Thyroid gland (tissue), 4 donors: ENCODE results near the gene RPS14. TPM values are rescaled to one million over a fixed set of nuclear protein-coding genes. Genes with fewer than 3 reads are reported as not detected.

Source experiments
- DNase-seq, 2 donors: peaks; one replicate each; pipeline ENCODE4 v3.0.0-alpha.2; 2019
- H3K27ac ChIP-seq, 3 donors: fragments of 200-600 bp; sonication (generic); 1 replicate in 2 of 3; 2 replicates in 1 of 3; pipeline ENCODE4 v1.5.1; 2016 to 2019; ENCODE audit warnings: mild to moderate bottlenecking in 1 of 3, moderate library complexity in 1 of 3
- H3K27me3 ChIP-seq: fragments of 200-600 bp; sonication (generic); one replicate; pipeline ENCODE4 v1.5.1; 2019
- H3K36me3 ChIP-seq, 2 donors: fragments of 200-600 bp; sonication (generic); one replicate each; pipeline ENCODE4 v1.5.1; 2016 to 2019
- H3K4me1 ChIP-seq, 2 donors: fragments of 200-600 bp; sonication (generic); one replicate each; pipeline ENCODE4 v1.5.1; 2017 to 2019
- H3K4me3 ChIP-seq, 3 donors: fragments of 200-600 bp; sonication (generic); replicated peaks in 1 of 3; 1 replicate in 2 of 3; 2 replicates in 1 of 3; pipeline ENCODE4 v1.5.1; 2016; ENCODE audit warnings: mild to moderate bottlenecking in 1 of 3
- H3K9me3 ChIP-seq: fragments of 200-600 bp; sonication (generic); one replicate; pipeline ENCODE4 v1.5.1; 2017
- POLR2A ChIP-seq, 2 donors: fragments of 450-650 bp; IDR thresholded peaks; one replicate each; pipeline ENCODE4 v1.6.1; 2017; ENCODE audit warnings: antibody characterized with exemption in 2 of 2, mild to moderate bottlenecking in 2 of 2, moderate library complexity in 1 of 2
- WGBS, 2 donors: methylation state at CpG; one replicate each; pipeline ENCODE4 v1.1.5; 2017; 5-methylcytosine and 5-hydroxymethylcytosine counted together
- intact Hi-C: fragments of 100-400 bp; cut with DNase I; formaldehyde crosslinking; loops from one replicate; pipeline ENCODE4 v1.15.1; 2023
- total RNA-seq, 4 donors: library from RNA; depleted of rRNA; stranded (reverse); fragments of >200 nt; gene quantifications; one replicate each; pipeline ENCODE4 v1.2.3, GENCODE V29; 2016
- TF ChIP-seq, protein P1 (sequence below), 6 experiments: fragments of 200-600 bp in 3 of 6; fragments of 450-650 bp in 3 of 6; sonication (generic) in 3 of 6; IDR thresholded peaks; one replicate each; pipeline ENCODE4 v1.5.1; 2016 to 2019; ENCODE audit warnings: antibody characterized with exemption in 6 of 6, mild to moderate bottlenecking in 2 of 6, inconsistent platforms in 1 of 6, moderate library complexity in 1 of 6

The RPS14 gene
- total RNA-seq, 4 donors from 2014 or later, result 2,017 to 5,540 (median 2,786) TPM

DNA sequence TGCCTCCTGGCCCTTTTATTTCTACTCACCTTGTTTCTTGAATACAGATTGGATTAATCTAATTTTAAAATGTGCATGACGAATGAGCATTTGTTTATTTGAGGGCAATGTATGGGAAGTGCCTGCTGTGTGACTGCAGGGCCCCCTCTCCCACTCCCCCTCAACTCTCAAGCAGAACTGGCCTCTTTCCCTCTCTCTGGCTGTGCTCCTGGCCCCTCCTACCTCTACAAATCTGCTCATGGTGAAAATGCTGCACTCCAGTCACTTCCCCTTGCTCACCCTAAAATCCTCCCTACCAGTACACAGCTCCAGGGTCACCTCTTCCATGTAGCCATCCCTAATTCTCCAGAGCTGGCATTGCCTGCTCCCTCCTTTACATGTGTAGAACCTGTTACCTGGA, 41.2 kb upstream of the RPS14 start:
- Histone ChIP-seq H3K36me3 (no peaks in the 10 kb centered on the region), H3K4me3 (no peak overlapping the region), H3K4me1 (peaks cover 56 to 60% of the 10 kb centered on the region in 2 donors), H3K27me3 (no peaks in the 10 kb centered on the region), H3K9me3 (no peaks in the 10 kb centered on the region), H3K27ac (peak overlapping the region; percentile 92 to 96 (median 95))
- TF ChIP-seq, protein P1, sequence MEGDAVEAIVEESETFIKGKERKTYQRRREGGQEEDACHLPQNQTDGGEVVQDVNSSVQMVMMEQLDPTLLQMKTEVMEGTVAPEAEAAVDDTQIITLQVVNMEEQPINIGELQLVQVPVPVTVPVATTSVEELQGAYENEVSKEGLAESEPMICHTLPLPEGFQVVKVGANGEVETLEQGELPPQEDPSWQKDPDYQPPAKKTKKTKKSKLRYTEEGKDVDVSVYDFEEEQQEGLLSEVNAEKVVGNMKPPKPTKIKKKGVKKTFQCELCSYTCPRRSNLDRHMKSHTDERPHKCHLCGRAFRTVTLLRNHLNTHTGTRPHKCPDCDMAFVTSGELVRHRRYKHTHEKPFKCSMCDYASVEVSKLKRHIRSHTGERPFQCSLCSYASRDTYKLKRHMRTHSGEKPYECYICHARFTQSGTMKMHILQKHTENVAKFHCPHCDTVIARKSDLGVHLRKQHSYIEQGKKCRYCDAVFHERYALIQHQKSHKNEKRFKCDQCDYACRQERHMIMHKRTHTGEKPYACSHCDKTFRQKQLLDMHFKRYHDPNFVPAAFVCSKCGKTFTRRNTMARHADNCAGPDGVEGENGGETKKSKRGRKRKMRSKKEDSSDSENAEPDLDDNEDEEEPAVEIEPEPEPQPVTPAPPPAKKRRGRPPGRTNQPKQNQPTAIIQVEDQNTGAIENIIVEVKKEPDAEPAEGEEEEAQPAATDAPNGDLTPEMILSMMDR (IDR thresholded peaks at IDR 0.05), result no peak
- TF ChIP-seq POLR2A (IDR thresholded peaks at IDR 0.05), result no peak
- intact Hi-C loops, result no loop called here
- no peak for DNase-seq
- 30 to 41% methylated on average over 1 of the region's 1 CpG for WGBS, 2 donors

DNA sequence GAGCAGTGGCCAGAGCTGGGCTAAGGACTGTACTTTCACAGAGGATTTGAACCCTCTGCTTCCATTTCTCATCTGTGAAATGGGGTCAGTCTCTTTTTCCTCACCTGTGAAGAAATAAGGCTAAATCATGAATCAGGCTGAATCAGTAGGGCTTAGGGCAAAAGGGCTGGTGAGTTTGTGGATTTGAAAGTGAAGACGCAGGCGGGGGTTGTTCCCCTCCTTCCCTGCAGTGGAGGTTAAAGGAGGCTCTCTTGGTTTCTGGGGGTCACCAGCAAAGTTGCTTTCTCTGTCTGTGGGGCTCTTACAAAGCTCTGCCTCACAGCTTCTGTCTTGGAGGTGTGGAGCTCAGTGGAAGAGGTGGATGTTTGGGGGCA, 40.7 kb upstream of the RPS14 start:
- WGBS, 2 donors, result 73 to 86% methylated on average over 2 of the region's 2 CpGs
- peaks cover 58 to 62% of the 10 kb centered on the region in 2 donors for H3K4me1 ChIP-seq
- no peaks in the 10 kb centered on the region for H3K36me3 ChIP-seq
- intact Hi-C loops, result no loop called here
- no peak overlapping the region for H3K4me3 ChIP-seq
- peak overlapping the region; percentile 92 to 96 (median 95) for H3K27ac ChIP-seq
- no peak for DNase-seq
- no peak for TF ChIP-seq POLR2A (IDR thresholded peaks at IDR 0.05)
- TF ChIP-seq, protein P1 (IDR thresholded peaks at IDR 0.05), result no peak
- H3K27me3 ChIP-seq, result no peaks in the 10 kb centered on the region
- no peaks in the 10 kb centered on the region for H3K9me3 ChIP-seq

DNA sequence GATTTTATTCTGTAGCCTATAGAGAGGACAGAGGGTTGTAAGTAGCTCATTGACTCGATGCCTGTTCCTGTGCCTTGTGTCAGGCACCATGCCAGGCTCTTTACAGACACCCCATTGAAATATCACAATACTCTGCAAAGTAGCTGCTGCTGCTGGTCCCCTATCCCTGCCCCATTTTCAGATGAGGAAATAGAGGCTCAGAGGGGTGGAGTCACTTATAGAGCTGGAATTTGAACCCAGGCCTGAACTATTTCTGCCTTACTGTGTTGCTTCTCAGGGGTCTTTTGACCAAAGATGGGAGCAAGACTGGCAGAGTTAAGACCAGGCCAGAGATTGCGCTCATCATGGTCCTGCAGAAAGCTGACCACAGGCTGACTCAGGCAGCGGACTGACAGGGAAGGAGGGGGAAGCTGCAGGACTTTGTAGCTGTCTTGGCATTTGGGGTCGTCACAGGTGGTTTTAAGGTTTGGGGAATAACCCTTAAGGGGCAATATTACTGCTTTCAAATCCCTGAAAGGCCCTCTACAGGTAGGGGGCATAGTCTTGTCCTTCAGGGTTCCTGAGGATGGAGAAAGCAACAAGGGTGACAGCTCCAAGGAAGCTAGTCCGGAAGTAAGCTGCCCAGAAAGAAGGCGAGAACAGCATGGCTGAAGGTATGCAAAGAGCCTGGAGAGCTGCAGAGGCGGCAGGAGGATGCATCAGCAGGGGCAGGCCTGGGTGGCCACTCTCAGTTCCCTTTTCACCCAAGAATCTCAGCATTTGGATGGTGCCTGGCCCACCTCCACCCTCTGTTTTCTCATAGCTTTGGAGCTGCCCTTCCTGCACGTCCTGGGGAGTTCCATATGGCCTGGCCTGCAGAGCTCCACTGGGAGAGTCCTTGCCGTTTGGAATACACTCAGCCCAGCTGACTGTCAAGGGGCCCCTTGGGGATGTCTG, 40.1 kb upstream of the RPS14 start:
- peak overlapping the region; percentile 92 to 96 (median 95) for H3K27ac ChIP-seq
- H3K4me3 ChIP-seq, result no peak overlapping the region
- 55 to 62% methylated on average over 9 of the region's 9 CpGs for WGBS, 2 donors
- H3K27me3 ChIP-seq, result no peaks in the 10 kb centered on the region
- H3K9me3 ChIP-seq, result no peaks in the 10 kb centered on the region
- DNase-seq, result no peak
- no peaks in the 10 kb centered on the region for H3K36me3 ChIP-seq
- TF ChIP-seq, protein P1 (IDR thresholded peaks at IDR 0.05), result no peak
- no peak for TF ChIP-seq POLR2A (IDR thresholded peaks at IDR 0.05)
- intact Hi-C loops, result no loop called here
- H3K4me1 ChIP-seq, result peaks cover 61 to 66% of the 10 kb centered on the region in 2 donors

DNA sequence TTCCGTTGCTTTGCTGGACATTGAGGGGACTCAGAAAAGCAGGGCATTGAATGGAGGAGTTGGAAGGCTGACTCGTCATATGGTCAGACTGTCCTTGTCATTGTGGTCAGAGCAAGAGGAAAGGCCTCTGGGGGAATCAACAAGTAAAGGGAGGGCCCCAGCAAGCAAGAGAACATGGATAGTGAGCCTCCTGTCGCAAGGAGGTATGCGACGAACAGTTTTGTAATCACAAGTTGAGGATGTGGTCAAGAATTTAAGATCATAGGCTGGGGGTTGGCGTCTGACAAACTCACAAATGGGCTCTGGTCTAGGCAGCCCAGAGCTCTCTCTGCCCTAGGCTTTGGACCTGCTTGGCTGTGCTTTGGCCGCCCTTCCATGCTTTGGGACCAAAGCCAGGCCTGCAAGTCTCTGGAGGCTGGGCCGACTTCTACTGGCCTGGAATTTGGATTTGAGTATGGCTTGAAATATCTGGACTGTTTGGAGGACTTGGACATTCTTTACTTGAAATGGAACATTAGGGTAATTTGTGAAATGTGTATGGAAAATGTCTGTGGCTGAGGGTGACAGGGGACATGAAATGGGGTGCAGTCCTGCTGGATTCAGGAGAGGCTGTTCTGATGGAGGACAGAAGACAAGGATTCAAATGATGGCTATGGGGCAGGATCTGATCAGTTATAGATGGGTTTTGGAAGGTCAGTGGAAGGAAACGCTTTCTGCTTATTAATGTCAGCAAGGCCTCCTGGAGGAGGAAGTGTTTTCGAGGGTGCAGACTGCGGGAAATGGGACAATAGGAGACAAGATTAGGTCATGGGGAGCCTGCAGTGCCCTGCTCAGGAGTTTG, 39.2 kb upstream of the RPS14 start:
- TF ChIP-seq, protein P1 (IDR thresholded peaks at IDR 0.05), result peak in 1 of 6 experiments; percentile 16
- TF ChIP-seq POLR2A (IDR thresholded peaks at IDR 0.05), result peak in 1 of 2 donors; percentile 50
- intact Hi-C loops, result no loop called here
- no peak overlapping the region for H3K4me3 ChIP-seq
- DNase-seq, result peak; percentile 89 to 91
- H3K27ac ChIP-seq, result peak overlapping the region; percentile 92 to 96 (median 95)
- H3K27me3 ChIP-seq, result no peaks in the 10 kb centered on the region
- 26 to 36% methylated on average over 11 of the region's 11 CpGs for WGBS, 2 donors
- H3K4me1 ChIP-seq, result peaks cover 61 to 66% of the 10 kb centered on the region in 2 donors
- no peaks in the 10 kb centered on the region for H3K9me3 ChIP-seq
- H3K36me3 ChIP-seq, result no peaks in the 10 kb centered on the region
